ENCODE data around the gene NBPF10.
"Not testable (repeated sequence)": the region's sequence is repeated elsewhere in the genome, so short reads cannot be mapped to it uniquely, and the experiment has no call there.

NBPF10 gene, protein sequence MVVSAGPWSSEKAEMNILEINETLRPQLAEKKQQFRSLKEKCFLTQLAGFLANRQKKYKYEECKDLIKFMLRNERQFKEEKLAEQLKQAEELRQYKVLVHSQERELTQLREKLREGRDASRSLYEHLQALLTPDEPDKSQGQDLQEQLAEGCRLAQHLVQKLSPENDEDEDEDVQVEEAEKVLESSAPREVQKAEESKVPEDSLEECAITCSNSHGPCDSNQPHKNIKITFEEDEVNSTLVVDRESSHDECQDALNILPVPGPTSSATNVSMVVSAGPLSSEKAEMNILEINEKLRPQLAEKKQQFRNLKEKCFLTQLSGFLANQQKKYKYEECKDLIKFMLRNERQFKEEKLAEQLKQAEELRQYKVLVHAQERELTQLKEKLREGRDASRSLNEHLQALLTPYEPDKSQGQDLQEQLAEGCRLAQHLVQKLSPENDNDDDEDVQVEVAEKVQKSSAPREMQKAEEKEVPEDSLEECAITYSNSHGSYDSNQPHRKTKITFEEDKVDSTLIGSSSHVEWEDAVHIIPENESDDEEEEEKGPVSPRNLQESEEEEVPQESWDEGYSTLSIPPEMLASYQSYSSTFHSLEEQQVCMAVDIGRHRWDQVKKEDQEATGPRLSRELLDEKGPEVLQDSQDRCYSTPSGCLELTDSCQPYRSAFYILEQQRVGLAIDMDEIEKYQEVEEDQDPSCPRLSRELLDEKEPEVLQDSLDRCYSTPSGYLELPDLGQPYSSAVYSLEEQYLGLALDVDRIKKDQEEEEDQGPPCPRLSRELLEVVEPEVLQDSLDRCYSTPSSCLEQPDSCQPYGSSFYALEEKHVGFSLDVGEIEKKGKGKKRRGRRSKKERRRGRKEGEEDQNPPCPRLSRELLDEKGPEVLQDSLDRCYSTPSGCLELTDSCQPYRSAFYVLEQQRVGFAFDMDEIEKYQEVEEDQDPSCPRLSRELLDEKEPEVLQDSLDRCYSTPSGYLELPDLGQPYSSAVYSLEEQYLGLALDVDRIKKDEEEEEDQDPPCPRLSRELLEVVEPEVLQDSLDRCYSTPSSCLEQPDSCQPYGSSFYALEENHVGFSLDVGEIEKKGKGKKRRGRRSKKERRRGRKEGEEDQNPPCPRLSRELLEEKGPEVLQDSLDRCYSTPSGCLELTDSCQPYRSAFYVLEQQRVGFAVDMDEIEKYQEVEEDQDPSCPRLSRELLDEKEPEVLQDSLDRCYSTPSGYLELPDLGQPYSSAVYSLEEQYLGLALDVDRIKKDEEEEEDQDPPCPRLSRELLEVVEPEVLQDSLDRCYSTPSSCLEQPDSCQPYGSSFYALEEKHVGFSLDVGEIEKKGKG (N-terminal part only)

DNA sequence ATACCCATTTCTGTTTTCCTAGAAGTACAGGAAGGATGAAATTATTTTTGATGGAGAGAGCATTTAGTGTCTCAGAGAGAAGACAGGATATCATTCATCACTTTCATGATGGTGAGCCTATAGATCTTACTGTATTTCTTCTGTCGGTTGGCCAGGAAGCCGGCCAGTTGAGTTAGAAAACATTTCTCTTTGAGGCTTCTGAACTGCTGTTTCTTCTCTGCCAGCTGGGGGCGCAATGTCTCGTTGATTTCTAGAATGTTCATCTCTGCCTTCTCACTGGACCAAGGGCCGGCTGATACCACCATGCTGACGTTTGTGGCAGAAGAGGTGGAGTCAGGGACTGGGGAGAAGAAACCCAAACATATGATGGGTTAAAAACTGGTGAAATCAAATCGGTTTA lies at the start of gene NBPF10:
TSS of gene NBPF10 (minus strand) at position 340 of the 400 bp plus-strand sequence. CDS start at position 305, 35 bp downstream.
- not testable (repeated sequence) for DNase-seq (ENCODE audit: low read depth in 2 of 2)

DNA sequence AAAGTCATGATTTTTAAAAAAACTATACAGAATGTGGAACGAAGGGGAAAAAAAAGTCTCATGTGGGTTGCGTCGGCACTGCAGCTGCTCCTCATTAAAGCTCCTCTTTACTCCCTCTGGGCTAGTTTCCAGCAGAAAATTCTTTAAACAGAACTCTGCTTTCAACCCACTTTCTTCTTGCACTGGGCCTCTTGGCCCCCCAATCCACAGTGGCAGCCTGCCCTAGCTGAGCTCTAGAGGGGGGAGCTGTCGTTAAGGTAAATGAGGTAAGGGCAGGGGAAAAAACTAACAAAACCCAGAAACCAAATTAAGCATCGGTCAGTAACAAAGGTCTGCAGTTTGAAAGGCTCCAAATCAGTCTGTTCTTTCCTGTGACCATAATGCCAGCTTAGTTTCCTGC lies 29.9 kb upstream of the NBPF10 start:
- DNase-seq (ENCODE audit: low read depth in 2 of 2): not testable (repeated sequence)

DNA sequence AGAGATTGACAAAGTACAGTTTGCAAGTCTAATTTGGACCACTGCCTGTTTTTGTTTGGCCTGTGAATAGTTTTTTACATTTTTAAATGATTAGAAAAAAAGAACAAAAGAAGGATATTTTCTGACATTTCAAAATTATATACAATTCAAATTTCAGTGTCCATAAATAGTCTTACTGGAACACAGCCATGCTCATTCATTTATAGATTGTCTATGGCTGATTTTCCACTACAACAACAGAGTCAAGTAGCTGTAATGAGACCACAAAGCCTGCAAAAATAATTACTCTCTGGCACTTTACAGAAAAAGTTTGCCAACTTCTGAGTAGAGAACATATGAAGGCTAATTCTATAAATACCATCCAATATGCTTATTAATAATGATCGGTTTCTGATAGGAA lies 23.1 kb upstream of the NBPF10 start:
- not testable (repeated sequence) for DNase-seq (ENCODE audit: low read depth in 2 of 2)

DNA sequence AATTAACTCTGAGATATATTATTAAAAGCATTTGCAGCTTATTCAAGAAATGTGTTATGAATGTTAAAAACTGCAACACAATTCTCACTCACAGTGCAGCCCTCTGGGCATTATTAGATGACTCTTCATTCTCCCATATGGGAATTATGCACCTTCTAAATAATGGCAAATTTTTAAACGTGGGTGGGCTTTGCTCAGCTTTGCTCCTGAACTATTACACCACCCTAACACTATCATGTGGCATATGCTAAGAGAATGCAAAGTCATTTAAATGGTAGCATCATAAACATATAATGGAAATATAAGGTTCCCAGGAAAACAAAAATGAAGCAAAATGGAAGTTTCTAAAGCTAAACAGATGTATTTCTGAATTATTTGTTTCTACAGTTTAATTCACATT lies 22.7 kb upstream of the NBPF10 start:
- DNase-seq (ENCODE audit: low read depth in 2 of 2): not testable (repeated sequence)
